Type B pancreatic cell (in vitro differentiated cells): Measurements from ENCODE around the gene SMARCAL1. TPM values are rescaled to one million over a fixed set of nuclear protein-coding genes. Genes with fewer than 3 reads are reported as not detected.

Source experiments
- DNase-seq: peaks from one replicate; pipeline ENCODE4 v3.0.0; 2021; ENCODE audit warnings: mixed read lengths; ENCODE audit not compliant: unreplicated experiment; ENCODE audit errors: extremely low spot score
- H3K27ac Mint-ChIP-seq: 2 replicates; pipeline ENCODE4 v1.8.0; 2021; ENCODE audit warnings: mild to moderate bottlenecking, mixed read lengths
- H3K27me3 Mint-ChIP-seq: 2 replicates; pipeline ENCODE4 v1.8.0; 2021; ENCODE audit warnings: mixed read lengths
- H3K36me3 Mint-ChIP-seq: 2 replicates; pipeline ENCODE4 v1.8.0; 2021; ENCODE audit warnings: mixed read lengths
- H3K4me1 Mint-ChIP-seq: one replicate; pipeline ENCODE4 v1.8.0; 2021; ENCODE audit warnings: mixed read lengths; ENCODE audit not compliant: unreplicated experiment
- H3K4me3 Mint-ChIP-seq: 2 replicates; pipeline ENCODE4 v1.8.0; 2021; ENCODE audit warnings: mild to moderate bottlenecking, mixed read lengths
- H3K9me3 Mint-ChIP-seq: 2 replicates; pipeline ENCODE4 v1.8.0; 2021; ENCODE audit warnings: mixed read lengths
- total RNA-seq: library from RNA; stranded (reverse); gene quantifications from 2 replicates; pipeline ENCODE4 v1.2.1, GENCODE V29; 2021; ENCODE audit warnings: low replicate concordance
- TF ChIP-seq, protein P1 (sequence below): fragments of 200-600 bp; sonication (generic); conservative IDR thresholded peaks from 2 replicates; pipeline ENCODE4 v1.5.0; 2021; ENCODE audit warnings: antibody characterized with exemption, mild to moderate bottlenecking

Gene SMARCAL1
- total RNA-seq, 1 donor from 2014 or later: 29.0 TPM

DNA sequence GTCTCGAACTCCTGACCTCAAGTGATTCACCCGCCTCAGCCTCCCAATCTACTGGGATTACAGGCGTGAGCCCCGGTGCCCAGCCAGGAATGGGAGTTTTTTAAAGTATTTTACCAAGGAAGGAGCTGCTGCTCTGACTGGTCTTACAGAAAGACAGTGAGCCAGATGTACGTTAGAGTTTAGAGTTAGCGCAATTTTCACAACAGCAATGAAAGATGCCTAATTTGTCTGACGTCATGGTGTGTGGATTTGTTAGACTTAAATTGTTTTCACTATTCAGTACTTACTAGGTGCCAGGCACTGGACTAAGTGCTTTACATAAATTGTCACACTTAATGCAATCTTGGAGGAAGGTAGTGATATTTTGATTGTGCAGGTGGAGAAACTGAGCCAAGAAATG, 74.0 kb downstream of the SMARCAL1 start:
- no peak for DNase-seq
- H3K27me3 Mint-ChIP-seq: no peaks in the 10 kb centered on the region
- peaks cover 9% of the 10 kb centered on the region for H3K4me1 Mint-ChIP-seq
- TF ChIP-seq, protein P1, sequence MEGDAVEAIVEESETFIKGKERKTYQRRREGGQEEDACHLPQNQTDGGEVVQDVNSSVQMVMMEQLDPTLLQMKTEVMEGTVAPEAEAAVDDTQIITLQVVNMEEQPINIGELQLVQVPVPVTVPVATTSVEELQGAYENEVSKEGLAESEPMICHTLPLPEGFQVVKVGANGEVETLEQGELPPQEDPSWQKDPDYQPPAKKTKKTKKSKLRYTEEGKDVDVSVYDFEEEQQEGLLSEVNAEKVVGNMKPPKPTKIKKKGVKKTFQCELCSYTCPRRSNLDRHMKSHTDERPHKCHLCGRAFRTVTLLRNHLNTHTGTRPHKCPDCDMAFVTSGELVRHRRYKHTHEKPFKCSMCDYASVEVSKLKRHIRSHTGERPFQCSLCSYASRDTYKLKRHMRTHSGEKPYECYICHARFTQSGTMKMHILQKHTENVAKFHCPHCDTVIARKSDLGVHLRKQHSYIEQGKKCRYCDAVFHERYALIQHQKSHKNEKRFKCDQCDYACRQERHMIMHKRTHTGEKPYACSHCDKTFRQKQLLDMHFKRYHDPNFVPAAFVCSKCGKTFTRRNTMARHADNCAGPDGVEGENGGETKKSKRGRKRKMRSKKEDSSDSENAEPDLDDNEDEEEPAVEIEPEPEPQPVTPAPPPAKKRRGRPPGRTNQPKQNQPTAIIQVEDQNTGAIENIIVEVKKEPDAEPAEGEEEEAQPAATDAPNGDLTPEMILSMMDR: no peak
- no peak overlapping the region for H3K27ac Mint-ChIP-seq
- H3K36me3 Mint-ChIP-seq: peaks cover 13% of the 10 kb centered on the region
- H3K4me3 Mint-ChIP-seq: no peak overlapping the region
- no peaks in the 10 kb centered on the region for H3K9me3 Mint-ChIP-seq

DNA sequence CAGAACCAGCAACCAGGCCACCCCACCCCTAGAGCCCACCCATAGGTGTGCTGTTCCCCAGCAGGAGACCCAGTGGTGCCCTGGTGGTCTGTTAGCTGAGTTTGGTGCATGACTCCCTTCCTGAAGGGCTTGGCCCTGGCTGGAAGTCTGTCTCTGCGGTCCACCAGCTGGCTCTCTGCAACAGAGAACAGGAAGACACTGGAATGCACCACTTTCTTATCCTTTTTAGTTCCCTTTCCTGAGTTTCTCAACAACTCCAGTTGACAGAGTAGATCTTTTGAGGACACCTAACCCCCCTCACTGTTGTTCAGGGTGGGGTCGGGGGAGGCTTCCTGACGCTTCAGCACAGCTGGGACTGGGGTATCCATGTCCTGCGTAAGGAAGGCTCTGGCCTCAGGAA, 74.4 kb downstream of the SMARCAL1 start:
- H3K27me3 Mint-ChIP-seq: no peaks in the 10 kb centered on the region
- H3K36me3 Mint-ChIP-seq: peaks cover 11% of the 10 kb centered on the region
- DNase-seq: no peak
- TF ChIP-seq, protein P1: no peak
- no peak overlapping the region for H3K27ac Mint-ChIP-seq
- peaks cover 11% of the 10 kb centered on the region for H3K4me1 Mint-ChIP-seq
- H3K9me3 Mint-ChIP-seq: no peaks in the 10 kb centered on the region
- H3K4me3 Mint-ChIP-seq: no peak overlapping the region

DNA sequence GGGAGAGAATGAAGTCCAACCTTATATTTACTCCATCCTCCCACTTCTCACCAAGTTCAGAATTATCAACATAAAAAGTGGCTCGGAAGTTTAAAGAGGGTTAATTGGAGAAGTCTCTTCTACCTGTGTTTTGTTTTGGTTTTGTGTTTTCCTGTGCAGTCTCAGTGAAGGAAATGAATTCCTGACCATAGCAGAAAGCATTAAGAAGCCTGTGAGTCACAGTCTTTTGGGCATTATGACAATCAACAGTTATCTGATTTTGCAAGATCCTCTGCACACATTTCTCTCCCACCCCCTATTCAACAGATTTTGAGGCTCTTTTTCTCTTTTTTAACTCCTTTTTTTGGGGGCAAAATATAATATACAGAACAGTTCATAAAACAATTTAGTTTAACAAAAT, 77.8 kb downstream of the SMARCAL1 start:
- peaks cover 32% of the 10 kb centered on the region for H3K4me1 Mint-ChIP-seq
- no peaks in the 10 kb centered on the region for H3K9me3 Mint-ChIP-seq
- no peak for DNase-seq
- TF ChIP-seq, protein P1: no peak
- no peaks in the 10 kb centered on the region for H3K36me3 Mint-ChIP-seq
- no peaks in the 10 kb centered on the region for H3K27me3 Mint-ChIP-seq
- peak overlapping the region; percentile 76 for H3K27ac Mint-ChIP-seq
- peak overlapping the region; percentile 76 for H3K4me3 Mint-ChIP-seq

DNA sequence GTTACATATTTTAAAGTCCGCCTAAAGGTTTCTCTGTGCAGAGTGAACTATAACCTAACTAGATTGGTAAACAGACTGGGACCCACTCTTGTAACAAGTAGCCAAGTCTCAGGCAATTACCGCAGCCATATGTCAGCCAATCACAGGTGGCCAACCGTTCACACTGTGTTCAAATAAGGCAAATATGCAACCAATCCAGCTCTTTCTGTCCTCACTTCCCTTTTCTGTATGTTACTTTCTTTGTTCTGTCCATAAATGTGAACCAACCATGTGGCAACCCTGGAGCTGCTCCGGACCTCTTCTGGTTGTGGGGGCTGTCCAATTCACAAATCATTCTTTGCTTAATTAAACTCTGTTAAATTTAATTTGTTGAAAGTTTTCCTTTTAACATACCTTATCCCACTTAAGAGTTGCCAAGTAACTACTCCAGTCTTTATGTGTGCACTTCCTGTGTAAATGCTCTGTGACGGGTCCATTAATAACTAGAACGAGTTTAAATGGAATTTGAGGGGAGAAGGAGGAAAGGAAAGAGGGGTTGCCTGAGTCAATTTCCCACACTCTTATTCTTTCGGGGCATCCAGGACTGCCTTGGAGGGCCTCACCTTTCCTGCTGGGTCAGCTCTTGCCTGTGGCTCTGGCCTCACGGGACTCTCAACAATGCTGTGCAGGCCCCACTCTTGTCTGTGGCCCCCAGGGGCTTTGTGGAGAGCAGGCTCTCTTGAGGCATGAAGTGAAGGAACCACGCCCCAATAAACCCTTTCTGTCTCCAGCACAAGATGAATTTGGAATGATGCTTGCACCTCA, 79.7 kb downstream of the SMARCAL1 start:
- Mint-ChIP-seq H3K27me3 (no peaks in the 10 kb centered on the region), H3K36me3 (no peaks in the 10 kb centered on the region), H3K9me3 (no peaks in the 10 kb centered on the region), H3K27ac (peak overlapping the region; percentile 70), H3K4me1 (peaks cover 32% of the 10 kb centered on the region), H3K4me3 (peak overlapping the region; percentile 30)
- no peak for DNase-seq
- TF ChIP-seq, protein P1: no peak

DNA sequence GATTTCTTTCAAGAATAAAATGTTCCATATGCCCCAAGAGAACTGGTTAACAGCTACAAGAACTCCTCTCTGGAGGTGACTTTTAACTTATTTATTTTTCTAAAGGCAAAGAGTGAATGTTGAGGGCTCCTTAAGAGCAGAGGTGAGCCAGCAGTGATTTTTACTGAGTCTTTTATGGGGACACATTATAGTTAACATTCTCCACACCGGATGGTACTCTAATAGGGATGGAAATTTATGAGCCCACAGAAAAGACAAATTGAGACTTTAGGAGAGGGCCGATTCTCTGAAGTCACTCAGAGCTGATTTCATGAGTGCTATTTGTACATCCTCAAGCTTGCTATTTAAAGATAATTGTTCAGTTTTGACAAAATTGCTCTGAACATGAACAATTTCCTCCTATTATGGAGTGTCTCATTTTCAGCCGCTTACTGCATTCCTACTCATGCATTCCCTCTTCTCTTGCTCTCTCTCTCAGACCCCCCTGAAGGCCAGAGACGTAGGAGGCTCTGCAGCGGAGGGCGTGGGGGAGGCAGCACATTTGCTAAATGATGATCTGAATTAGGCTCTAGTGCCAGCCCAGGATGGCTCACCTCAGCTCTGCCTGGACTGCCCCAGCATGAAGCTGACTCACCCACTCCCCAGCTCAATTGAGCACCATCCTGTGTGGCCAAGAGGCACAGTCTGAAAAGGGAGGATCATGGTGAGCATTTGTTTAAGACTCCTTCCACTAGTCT, 80.5 kb downstream of the SMARCAL1 start:
- Mint-ChIP-seq H3K27ac (peak overlapping the region; percentile 70), H3K36me3 (no peaks in the 10 kb centered on the region), H3K4me3 (peak overlapping the region; percentile 50), H3K9me3 (no peaks in the 10 kb centered on the region), H3K27me3 (no peaks in the 10 kb centered on the region), H3K4me1 (peaks cover 38% of the 10 kb centered on the region)
- no peak for DNase-seq
- TF ChIP-seq, protein P1: no peak
